ENCODE results near the gene MRPL14.

MRPL14 gene

DNA sequence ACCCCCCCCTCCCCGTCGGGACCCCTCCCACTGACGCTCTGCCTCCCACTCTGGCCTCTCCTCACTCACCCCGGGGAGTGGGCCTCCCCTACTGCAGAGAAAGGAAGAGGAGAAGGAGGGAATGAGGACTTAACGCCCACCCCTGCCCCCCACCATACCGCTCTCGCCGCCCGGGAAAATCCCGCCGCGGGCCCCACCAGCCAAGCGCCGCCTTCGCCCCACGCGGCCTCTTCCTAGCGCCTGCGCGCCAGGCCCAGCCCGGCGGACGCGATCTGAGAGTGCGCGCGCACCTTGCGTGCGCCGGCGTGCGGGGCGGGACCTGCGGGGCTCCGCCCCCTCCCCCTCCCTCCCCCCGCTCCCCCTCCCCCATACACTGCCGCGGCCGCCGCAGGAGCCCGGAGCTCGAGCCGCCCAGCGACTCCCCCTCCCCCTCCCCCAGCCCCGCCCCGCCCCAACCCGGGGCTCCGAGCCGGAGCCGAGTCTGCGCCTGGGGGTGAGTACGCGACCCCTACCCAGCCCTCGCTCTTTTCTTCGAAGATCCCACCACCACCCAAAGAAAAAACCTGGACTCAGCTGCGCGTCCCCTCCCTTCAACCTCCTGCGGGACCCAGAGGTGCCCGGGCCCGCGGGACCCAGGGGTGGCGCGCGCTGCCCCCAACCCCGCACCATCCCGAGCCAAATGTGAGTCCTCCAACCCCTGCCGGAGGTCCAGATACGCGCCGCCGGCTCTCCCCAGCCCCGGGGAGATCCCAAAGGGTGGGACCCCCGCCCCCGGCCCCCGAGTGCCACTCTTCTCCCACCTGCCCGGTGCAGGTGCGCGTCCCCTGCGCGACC lies at the start of gene MRPL14, which contains the start of gene TMEM63B:
Gene MRPL14 (minus strand): TSS at position 267 of the 834 bp plus-strand sequence. CDS start 10,841 bp downstream, outside the sequence.
Gene TMEM63B (plus strand): TSS at position 369 of the 834 bp plus-strand sequence. CDS start 7,031 bp downstream, outside the sequence.
- DNase-seq, result peak; percentile 86

DNA sequence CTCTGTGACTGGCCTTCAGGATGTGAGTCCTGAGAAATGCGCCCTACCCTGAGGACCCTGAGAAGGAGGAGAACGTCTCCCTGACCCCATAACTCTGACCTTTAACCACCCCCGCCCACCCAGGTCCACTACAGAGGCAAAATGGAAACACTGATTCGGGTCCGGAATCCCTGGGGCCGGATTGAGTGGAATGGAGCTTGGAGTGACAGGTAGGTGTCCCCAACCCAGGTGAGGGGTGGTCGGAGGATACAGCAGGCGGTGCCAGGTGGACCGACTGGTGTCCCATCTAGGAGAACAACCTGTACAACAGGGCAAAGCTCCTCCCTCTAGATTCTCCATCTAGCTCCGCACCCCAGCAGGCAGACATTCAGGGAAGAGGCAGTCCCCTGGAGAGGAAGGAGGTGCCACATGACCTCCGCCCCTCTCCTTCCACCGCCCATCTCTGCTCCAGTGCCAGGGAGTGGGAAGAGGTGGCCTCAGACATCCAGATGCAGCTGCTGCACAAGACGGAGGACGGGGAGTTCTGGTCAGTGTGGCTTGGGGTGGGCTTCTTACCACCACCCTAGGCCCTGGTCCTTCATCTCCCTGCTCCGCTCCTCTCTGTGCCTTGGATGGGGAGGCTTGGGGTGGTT lies 49.0 kb upstream of the MRPL14 start:
- no peak for DNase-seq

GRCh38 chr6:44172731-44173500 lies 45.7 kb upstream of the MRPL14 start:
- peak; percentile 74 for DNase-seq

GRCh38 chr6:44171899-44172546 lies 44.8 kb upstream of the MRPL14 start:
- no peak for DNase-seq

- DNase-seq, result no peak
These were observed 42.8 kb upstream of the MRPL14 start for GRCh38 chr6:44169886-44170570.

DNA sequence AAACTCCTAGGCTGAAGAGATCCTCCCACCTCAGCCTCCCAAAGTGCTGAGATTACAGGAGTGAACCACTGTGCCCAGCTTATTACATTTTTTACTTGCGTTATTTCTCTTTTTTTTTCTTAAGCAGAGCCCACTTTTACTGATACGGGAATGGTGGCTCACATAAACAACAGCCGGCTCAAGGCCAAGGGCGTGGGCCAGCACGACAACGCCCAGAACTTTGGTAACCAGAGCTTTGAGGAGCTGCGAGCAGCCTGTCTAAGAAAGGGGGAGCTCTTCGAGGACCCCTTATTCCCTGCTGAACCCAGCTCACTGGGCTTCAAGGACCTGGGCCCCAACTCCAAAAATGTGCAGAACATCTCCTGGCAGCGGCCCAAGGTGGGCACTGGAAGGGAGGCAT lies 41.9 kb upstream of the MRPL14 start:
- DNase-seq, result no peak

GRCh38 chr6:44167567-44167966 lies 40.3 kb upstream of the MRPL14 start:
- no peak for DNase-seq

DNA sequence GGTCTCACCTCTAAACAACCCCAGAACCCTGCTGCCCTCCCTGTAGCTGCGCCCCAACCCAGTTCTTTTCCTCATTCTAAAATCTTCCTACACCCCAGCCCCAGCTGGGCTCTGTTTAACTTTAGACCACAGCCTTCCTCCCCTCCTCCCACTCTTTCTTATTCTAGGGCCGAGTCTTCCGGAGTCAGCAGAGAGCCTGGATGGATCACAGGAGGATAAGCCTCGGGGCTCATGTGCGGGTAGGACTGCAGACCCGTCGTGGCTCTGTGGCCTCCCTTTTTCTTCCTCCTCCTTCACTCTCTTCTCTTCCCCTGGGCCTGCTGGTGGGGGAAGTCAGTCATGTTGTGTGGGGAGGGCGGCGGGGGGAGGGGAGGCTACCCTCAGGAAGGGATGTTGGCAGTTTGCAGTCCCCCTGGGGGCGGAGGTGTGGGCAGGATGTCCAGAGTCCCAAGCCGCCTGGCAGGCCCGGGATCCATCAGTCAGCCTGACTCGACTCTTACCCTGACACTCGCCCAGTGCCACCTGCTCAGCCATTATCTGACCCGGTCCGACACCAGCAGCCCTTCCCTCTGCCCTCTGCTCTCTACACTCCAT lies 39.4 kb upstream of the MRPL14 start:
- no peak for DNase-seq

- no peak for DNase-seq
These were observed 38.9 kb upstream of the MRPL14 start for GRCh38 chr6:44166116-44166515.

GRCh38 chr6:44162876-44163625 lies 35.8 kb upstream of the MRPL14 start:
- no peak for DNase-seq

- no peak for DNase-seq
These were observed 34.7 kb upstream of the MRPL14 start for GRCh38 chr6:44161997-44162338.

GRCh38 chr6:44158770-44159228 lies 31.5 kb upstream of the MRPL14 start, which contains the start of gene CAPN11:
Gene CAPN11, plus strand, starts transcription at chr6:44158820. Its CDS starts 29 bp downstream, at chr6:44158849.
- DNase-seq, result no peak

DNA sequence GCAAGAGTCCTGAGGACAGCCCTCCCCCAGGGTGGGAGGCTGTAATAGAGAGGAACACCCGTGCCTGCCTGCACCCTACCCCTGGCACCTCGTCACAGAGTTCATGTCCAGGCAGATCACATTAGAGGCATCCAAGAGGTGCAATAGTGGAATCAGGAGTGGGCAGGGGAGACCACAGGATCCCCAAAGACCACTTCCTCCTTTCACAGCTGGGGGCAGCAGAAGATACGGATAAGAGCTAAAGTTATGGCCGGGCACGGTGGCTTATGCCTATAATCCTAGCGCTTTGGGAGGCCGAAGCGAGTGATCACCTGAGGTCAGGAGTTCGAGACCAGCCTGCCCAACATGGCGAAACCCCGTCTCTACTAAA lies 29.9 kb upstream of the MRPL14 start:
- no peak for DNase-seq

- no peak for DNase-seq
These were observed 29.4 kb upstream of the MRPL14 start for GRCh38 chr6:44156494-44157151.

GRCh38 chr6:44154067-44154466 lies 26.8 kb upstream of the MRPL14 start:
- DNase-seq, result no peak

DNA sequence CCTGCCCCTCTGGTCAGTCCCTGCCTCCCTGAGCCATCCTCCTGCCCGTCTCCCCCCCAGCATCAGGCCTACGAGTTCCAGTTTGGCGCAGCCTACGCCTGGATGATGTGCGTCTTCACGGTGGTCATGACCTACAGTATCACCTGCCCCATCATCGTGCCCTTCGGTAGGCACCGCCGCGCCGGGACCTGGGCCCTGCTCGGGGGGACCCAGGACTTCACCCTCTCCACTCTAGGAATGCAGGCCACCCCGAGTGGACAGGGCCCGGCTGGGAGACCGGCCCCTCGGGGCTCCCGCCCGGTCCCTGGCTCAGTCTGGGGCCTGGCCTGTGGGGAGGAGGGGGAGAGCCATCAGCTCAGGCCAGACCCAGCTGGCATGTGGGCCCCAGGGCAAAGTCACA lies 25.3 kb upstream of the MRPL14 start:
- DNase-seq, result no peak

DNA sequence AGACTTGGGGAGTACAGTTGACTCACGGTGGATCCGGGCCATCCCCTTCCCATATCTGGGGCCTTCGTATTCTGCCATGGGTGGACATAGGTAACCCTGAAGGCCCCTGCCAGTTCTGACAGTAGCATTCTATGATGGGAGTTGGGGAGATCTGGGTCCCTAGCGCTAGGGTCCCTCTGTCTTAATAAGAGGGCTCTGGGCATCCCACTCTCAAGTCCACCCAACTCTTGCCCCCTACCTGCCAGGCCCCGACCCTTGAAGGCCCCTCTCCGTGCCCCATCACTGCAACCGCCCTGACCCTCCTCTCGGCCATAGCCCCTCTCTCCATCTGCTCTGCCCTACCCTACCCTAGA lies 24.8 kb upstream of the MRPL14 start:
- no peak for DNase-seq

GRCh38 chr6:44151348-44152108 lies 24.3 kb upstream of the MRPL14 start:
- DNase-seq, result peak; percentile 67

GRCh38 chr6:44150317-44150917 lies 23.2 kb upstream of the MRPL14 start:
- DNase-seq, result no peak
